GM19395 (cell line): ENCODE data around the gene ENO4.

ENCODE experiments used
- ATAC-seq: cut with Tn5 transposase; IDR thresholded peaks from one replicate; pipeline ENCODE4 v1.9.1; 2021; ENCODE audit warnings: mild to moderate bottlenecking, moderate library complexity; ENCODE audit not compliant: unreplicated experiment

Gene ENO4

DNA sequence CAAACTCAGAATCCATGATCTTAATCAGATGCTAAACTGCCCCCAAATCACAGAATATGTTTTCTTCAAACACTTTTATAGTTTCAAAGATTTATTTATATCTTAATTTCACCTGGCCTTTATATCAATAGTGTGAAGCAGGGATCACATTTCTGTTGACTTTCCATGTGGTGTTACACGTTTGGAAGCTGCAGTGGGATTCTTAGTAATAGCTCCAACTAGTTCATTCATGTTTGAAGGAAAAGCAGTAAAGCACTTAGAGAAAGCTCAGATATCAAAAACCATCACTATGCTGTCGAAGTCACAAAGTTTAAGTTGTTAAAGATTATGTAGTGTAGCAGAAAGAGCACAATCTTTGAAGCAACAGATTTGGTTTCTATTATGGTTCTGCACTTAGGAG, 16.8 kb downstream of the ENO4 start:
- ATAC-seq: no peak

DNA sequence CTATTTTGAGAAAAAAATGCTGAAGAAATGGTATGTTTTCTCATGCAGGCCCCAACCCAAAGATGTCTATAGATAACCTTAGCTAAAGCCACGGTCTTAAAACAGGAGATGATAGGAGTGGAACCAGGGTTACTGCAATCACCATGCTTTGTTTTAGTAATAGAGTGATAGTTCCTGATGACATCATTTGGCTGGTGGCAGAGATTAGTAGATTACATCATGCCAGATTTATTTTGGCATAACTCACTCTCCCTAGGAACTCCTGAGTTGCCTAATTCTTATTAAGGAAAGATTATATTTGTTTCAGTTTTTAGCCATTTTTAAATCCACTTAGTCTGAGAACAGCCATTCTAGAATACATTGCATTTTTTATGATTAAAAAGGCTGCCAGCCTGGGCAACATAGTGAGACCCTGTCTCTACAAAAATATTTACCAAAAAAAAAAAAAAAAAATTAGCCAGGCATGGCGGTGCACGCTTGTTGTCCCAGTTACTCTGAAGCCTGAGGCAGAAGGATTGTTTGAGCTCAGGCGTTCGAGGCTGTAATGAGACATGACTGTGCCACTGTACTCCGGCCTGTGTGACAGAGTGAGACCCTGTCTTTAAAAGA, 17.8 kb downstream of the ENO4 start:
- ATAC-seq: no peak

DNA sequence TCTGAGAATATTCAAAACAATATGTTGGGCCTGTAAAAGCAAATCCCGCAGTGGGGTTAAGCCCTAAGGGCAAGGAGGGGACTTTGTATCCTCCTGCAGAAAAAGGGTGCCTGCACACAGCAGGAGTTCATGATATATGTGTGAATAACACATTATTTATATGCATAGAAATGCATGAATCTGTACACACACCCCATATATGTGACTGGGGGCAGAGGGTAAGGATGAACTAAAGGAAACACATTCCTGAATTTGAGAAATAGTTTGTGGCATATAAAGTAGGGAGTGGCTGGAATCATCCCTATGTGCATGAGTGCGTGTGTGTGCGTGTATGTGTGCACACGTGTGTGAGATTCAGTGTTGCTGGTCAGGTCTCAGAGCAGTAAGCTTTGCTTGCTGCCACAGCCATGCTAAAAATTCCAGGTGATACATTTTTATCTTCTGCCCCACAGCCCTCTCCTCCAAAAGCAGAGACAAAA, 18.9 kb downstream of the ENO4 start:
- ATAC-seq: no peak

DNA sequence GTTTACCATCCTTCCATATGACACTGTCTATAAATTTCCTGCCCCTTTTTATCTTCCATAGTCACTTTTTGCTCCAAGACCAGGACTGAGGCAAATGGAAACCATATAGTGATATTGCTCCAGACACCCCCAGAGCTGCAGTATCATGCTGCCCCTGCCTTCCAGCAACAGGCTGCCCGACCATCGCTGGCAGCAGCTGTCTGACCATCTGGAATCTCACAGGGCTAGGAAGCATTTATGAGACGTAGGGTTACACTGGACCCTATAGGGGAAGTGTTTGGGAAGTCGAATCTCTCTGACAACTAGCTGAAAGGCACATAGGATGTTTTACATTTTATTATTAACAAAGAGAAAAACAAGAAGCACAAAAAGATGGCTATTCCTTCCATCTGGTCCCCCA, 19.4 kb downstream of the ENO4 start:
- ATAC-seq: no peak

DNA sequence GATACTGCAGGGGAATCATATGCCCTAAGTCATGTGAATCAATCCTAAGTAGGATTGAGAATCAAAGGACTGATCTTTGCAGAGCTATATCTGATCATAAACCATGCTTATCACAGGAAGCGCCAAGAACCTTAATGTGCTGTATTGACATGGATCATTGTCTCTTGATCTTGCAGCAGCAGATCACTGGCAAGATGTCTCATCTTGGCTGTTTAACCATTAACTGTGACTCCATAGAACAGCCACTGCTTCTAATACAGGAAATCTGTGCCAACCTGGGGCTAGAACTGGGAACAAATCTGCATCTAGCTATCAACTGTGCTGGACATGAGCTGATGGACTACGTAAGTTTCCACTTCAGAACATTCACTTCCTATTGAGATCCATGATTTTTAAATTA, 21.6 kb downstream of the ENO4 start:
- ATAC-seq: no peak

- no peak for ATAC-seq
These were observed 23.8 kb downstream of the ENO4 start for GRCh38 chr10:116873134-116873533.

- ATAC-seq: no peak
These were observed 26.6 kb downstream of the ENO4 start for GRCh38 chr10:116875897-116876296.

DNA sequence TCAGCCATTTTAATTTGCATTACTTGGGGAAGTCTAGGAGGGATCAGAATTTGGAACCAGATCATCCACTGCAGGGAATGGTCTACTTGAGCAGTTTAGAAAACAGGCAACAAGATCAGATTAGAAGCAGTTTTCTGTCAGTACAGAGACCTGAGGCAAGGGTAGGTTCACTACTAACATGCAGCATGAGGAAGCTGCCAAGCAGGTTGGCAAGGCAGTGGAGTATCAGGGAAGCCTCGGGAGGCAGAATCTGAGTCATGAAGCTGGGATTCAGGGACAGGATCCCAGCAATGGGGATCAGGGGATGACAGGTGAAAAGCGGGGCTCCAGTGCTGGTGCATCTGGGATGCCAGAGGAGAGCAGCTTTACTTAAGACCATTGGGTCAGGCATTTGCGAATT, 28.1 kb downstream of the ENO4 start:
- ATAC-seq: no peak

DNA sequence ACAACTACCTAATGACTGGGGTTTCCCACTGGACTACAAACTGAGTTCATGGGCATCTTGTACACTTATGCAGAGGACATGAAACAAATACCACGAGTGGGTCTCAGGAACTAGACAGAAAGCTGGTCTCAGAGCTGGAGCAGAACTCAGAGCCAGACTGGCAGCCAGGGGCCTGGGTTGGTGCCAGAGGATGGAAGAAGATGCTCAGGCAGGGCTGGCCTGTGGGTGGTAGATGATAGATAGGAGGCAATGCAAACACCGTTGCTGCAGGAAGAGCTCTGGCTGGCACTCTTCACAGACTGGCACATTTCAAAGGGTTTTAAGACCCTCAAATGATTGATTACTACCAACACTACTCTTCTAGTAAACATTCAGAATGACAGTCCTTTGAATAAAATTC, 28.8 kb downstream of the ENO4 start:
- ATAC-seq: no peak

DNA sequence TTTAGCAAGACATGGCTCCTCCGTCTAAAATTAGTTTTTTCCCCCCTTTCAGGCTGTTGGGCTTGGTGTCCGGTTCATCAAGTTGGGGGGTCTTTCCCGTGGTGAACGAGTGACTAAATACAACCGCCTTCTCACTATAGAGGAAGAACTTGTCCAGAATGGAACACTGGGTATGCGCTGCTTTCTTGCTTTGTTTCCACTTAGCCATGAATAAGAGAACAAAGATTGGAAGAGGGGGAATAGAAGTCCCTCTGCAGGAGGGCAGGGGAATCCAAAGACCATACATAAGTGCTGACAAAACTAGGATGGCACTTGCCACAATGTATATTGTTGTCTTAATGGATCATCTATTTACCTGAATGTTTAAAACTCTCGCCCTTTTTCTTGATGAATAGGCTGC, 30.5 kb downstream of the ENO4 start:
- ATAC-seq: no peak

- no peak for ATAC-seq
These were observed 31.6 kb downstream of the ENO4 start for GRCh38 chr10:116880716-116881482.

DNA sequence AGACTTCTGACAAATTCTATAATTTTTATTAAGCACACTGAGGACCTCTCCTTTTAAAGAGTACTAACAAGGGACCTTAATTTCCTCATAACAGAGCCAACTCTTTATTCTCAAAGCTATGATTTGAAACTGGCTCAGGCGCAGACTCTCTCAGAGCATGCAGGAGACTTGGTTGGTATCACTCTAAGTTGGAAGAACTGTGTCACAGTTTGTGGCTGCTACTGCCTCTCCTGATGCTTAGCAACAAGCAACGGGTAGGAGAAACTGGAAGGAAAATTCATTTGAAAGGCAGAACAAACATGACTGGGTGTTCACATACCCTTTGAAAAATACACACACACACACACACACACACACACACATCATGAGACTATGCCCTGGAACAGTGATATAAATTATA, 33.3 kb downstream of the ENO4 start:
- no peak for ATAC-seq

GRCh38 chr10:116886772-116887171, 37.5 kb downstream of the ENO4 start:
- ATAC-seq: no peak

DNA sequence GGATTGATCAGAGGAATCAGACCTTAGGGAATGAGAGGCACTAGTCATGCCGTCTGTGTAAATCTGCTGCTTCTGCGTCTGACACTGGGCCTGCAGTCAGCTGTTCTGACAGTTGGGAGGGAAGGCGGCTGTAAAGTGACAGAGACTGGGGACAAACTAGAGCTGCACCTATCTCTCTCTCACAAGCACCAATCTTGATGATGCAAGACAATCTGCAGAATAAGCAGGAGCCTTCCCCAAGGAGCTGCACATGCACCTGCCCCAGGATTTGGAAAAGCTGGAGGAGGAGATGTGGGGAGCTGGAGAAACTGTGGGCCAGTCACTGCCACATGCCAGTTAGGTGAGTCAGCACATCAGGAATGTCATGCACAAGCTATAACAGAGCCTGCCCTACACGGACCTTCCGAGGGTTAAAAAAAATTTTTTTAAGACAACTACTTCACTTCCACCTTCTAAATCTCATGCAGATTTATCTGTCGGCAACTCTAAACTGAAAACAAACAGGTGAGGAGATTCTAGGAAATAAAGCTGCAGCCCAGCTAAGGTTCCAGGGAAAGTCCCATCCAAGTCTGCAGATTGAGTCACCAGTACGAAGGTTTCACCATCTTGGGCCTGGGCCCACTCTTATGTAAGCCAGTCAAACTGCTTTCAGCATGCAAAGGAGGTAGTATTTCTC, 39.2 kb downstream of the ENO4 start:
- no peak for ATAC-seq

GRCh38 chr10:116889066-116889465, 39.8 kb downstream of the ENO4 start:
- no peak for ATAC-seq

DNA sequence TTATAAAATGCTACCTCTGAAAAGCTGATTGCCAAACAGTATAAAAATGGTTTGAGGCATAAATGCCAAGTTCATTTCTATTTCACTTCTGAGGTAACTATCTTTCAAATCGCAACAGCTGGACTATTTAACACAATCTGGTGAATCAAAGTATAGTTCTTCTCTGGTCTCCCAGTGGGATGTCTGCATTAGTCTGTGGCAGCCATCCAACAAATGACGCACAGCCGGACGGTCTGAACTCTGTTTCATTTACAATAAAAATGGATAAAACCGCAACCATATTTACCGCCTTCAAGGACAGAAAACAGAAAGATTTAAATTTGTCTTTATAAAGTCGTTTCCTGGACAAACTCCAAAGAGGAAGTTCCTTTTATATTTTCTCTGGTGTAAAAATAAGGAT, 41.9 kb downstream of the ENO4 start:
- ATAC-seq: no peak

- no peak for ATAC-seq
These were observed 43.8 kb downstream of the ENO4 start for GRCh38 chr10:116892907-116893685.

DNA sequence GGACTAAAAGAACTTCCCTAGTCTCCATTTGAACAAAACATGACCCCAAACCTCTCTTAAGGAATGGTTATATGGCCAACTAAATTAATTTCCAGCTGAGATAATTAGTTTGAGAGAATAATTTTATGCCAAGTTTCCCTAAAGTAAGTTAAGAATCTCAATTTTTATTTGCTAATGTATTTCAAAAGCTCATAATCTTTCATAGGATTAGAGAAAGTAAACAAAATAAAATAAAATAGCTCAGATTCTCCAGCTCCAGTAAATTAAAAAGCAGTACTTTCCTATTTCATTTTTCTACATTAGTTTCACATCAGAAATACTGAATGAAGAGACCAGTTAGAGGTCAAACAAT, 44.4 kb downstream of the ENO4 start:
- ATAC-seq: no peak

- no peak for ATAC-seq
These were observed 50.3 kb downstream of the ENO4 start for GRCh38 chr10:116899626-116900025.

- no peak for ATAC-seq
These were observed 56.5 kb downstream of the ENO4 start for GRCh38 chr10:116905845-116906210.

DNA sequence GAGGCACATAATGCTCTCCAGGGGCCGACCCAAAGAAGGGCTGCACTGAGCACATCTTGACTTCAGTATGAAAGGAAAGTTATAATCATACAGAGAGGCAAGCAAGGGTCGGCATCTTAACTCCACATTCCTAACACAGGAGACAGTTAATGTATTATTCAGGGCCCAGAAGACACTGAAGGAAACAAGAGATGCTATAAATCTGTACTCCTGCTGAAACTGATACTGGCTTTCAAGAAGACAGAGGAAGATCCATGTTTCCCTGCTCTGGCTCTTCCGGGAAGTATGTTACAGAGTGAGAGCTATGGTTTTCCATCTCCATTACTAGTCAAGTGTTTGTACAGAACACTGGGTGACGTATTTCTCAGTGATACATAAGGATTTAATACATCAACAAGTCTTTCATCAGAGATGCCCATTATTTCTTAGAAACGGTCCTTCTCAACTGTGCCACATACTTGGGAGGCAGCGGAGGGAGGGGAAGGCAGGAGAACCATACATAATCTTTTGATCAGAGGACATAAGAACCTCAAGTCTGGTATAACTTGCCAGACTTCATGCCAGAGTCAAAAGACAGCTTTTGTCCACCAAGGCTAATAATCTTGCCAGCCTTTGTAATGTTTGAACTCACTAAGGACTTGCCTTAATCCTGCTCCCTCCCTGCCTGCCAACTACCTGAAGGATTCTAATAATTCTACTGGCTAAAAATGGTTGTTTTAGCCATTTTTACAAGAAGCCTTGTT, 58.1 kb downstream of the ENO4 start:
- ATAC-seq: no peak
